ENCODE data around the gene CCDC85A. TPM values are rescaled to one million over a fixed set of nuclear protein-coding genes. Genes with fewer than 3 reads are reported as not detected.

Gene CCDC85A
- polyA plus RNA-seq, 1 donor: 1.2 TPM

GRCh38 chr2:56239437-56239836 lies 55.6 kb downstream of the CCDC85A start:
- DNase-seq: no peak

- no peak for DNase-seq
Measured at GRCh38 chr2:56240210-56240609, 56.4 kb downstream of the CCDC85A start.

DNA sequence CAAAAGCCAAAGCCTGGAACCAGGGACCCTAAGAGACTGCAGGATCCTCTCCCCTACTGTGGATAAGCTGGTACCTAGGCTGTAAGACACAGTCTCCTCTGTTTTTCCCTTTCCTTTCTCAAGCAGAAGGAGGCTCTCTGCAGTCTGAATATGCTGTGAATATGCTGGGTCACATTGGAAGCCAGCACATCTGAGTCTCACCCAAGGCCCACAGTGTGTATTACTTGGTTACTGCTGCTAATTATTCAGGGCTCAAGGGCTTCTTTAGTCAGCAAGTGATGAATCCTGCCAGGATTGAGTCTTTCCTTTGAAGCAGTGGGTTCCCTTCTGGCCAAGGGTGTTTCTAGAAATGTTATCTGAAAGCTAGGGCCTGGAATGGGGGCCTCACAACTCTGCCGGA lies 60.7 kb downstream of the CCDC85A start:
- DNase-seq: no peak

- no peak for DNase-seq
Measured at GRCh38 chr2:56244911-56245530, 61.2 kb downstream of the CCDC85A start.

DNA sequence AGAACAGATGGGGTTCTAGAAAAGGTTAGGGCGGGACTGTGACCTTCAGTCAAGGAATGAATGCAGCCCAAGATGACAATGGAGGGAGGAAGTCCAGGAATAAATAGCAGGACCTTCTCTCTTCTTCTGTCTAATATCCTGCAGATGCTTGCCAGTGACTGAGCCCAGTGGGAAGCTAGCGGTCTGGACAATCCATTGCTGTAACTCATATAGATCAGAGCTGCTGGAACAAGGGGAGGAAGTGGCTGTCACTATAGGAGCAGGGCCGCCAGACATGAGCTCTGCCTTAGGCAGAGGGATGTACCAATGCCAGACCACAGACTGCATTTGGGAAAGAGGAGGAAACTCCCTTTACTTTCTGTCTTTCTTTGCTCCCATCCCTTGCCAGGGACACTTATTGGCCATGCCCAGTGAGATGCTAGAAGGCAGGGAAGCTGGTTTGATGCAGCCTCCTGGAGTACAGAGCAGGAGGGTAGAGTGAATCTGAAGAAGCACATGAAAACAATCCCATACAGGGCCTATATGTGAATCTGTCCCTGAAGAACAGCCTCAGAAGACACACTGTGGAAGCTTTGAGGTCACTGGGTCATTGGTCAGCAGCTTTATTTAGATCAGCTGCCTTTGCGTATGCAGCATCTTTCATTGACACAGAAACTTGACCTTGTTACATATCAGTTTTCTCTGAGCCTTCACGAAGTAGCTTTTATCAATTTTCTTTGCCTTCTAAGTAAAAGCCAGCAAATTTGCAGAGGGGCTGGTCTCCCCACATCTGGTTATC lies 65.4 kb downstream of the CCDC85A start:
- DNase-seq: no peak

DNA sequence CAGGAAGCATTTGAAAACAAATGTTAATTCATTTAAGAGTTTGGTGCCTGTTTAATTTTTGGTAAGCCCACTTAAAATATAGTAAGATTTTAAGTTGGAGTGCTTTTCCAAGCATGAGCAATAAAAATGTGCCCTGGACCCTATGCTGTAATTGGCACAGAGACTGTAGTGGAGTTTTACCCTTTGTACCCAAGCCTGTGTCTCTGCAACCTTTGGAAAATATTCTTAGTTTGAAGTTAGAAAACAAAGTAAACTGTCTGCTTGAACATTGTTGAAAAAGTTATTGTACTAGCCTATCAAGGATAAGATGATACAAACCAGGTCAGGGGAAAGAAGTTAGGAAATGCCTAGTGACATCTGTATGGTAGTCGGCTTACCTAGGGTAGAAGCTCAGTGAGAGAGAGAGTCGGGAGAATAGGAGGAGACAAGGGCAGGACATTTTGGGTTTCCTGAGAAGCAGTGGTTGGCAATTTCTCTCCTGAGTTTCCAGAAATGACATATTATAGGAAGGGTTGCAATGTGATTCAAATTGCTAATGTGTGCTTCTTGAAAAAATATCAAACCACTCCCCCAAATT lies 66.5 kb downstream of the CCDC85A start:
- no peak for DNase-seq

DNA sequence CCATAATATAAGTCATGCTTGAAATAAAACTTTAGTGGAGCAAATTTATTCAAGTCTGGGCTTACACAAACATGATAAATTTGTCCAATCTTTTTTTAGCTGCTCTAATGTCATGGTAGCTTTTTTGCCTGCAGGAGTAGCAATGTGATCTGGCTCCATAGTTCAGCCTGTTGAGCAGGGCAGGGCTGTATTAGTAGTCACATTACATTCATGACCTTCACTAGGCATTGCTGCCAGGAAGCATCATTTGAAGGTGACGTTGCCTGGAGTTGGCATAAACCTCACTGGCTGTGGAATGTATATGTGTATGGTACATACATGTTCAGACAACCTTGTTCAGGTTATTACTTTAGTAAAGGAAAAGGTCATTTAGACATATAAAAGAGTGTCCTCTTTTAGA lies 76.6 kb downstream of the CCDC85A start:
- DNase-seq: no peak

DNA sequence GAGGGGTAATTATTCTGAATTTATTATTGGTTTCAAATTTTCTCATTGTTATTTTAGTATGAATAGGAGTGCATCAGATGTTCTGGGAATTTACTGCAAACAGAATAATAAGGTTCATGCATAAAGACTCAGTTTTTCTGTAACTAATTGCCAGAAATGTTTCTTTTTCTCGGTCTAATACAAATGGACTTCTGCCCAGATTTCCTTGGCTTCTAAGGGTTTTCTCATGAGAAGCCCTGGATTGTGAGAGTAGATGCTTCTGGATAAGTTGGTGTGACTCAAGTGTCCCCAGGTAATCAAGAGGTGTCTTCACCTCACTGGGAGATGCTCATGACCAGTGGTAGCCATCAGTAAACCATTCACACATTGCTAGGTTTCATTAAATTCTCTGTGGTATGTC lies 78.5 kb downstream of the CCDC85A start:
- DNase-seq: no peak

GRCh38 chr2:56263876-56264275 lies 80.1 kb downstream of the CCDC85A start:
- no peak for DNase-seq

- DNase-seq: no peak
Measured at GRCh38 chr2:56266761-56267414, 83.1 kb downstream of the CCDC85A start.

DNA sequence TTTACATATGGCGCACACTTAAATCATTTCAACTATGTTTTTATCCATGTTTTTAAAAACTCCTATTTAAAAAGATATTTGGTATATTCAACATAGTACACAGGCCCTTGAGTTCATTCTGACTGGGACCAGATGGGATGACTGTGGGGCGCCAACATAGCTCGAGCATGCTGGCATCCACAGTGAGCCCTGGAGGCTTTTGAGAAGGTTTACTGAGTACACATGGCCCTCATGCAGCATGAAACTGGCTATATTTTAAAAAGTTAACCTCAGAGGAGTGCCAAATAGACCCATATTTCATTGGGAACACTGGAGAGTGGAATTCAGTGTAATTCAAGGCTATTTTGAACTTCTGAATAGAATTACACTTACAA lies 83.6 kb downstream of the CCDC85A start:
- DNase-seq: no peak

DNA sequence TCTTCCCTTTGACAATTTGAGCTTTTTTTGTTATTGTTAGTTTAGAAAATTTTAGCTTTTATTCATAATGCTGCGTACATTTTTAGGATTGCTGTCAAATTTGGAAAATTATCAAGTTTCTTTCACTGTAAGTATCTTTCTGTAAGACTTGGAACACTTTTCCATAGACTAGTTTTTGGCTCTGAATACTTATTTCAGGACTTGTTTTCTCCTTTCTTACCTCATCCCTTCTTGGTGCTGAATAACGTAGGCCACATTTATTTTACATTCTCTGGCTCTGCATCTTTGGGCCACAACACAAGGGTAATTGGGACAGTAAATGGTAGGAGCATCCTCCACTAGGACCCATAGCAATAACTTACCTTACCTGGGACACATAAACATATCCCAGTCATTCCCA lies 85.1 kb downstream of the CCDC85A start:
- DNase-seq: no peak

GRCh38 chr2:56271275-56271674 lies 87.5 kb downstream of the CCDC85A start:
- no peak for DNase-seq

- DNase-seq: no peak
Measured at GRCh38 chr2:56285224-56285623, 101.4 kb downstream of the CCDC85A start.

DNA sequence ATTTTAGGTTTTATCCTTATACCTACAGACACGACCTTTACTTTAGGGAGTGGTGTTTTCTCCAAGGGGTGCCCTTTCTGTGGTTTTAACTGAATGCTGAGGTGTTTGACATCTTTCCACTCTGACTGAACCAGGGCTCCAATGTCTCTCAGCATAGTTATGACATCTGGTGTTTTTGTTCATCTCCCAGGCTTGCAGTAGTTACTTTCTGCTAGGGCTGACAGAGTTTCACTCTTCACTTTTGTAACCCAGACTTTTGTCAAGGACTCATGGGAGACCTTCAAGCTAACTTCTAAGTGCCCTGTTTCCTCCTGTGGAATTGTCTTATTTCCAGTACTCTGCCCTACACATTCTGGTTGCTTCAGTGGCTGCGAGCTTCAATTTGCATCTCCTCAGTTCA lies 103.1 kb downstream of the CCDC85A start:
- no peak for DNase-seq

- DNase-seq: no peak
Measured at GRCh38 chr2:56287508-56287907, 103.7 kb downstream of the CCDC85A start.

DNA sequence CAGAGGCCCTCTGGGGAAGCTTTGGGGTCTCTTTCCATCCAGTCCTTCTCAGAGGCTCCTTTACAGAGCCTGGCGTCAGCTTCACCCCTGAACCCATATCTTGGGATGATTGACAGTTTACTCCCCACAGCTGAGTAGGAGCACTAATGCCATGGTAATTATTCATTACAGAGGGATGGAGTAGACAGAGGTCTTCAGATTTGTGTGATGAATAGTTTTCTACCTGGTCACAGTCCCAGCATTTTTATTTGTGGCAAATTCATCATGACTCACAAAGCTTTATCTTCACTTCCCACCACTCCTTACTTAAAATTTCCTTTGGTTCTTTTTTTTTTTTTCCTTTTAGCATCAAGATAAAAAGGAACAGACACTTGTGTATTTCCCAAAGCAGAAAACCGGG lies 104.2 kb downstream of the CCDC85A start:
- DNase-seq: no peak

GRCh38 chr2:56288838-56289580 lies 105.2 kb downstream of the CCDC85A start:
- DNase-seq: no peak

- DNase-seq: no peak
Measured at GRCh38 chr2:56291711-56292110, 107.9 kb downstream of the CCDC85A start.

GRCh38 chr2:56292951-56293350 lies 109.2 kb downstream of the CCDC85A start:
- no peak for DNase-seq

- DNase-seq: no peak
Measured at GRCh38 chr2:56295666-56296065, 111.9 kb downstream of the CCDC85A start.

DNA sequence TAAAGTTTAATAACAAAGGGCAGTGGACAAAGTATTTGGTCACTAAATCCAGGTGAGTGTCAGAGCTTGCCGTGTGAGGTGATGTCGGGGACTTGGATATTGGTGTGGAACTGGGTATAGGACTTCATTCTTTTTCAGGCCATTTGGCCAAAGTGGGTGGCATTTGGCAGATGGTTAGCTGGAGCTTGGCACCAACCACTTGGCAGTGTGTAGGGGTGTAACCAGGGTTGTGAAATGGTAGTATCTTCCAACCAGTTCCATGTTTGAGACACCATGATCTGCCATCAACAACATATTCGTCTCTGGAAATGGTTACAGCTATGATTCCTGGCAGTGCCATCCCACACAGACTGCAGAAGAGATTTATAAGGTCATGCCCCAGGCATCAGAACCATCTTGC lies 113.9 kb downstream of the CCDC85A start:
- no peak for DNase-seq
